Astrocyte (in vitro differentiated cells and primary cell): ENCODE measurements around the gene RASL10B. TPM values are rescaled to one million over a fixed set of nuclear protein-coding genes. Genes with fewer than 3 reads are reported as not detected.

ENCODE experiments used
- DNase-seq: peaks from one replicate; pipeline ENCODE4 v3.0.0-alpha.2; 2010; ENCODE audit warnings: low read depth
- FAIRE-seq: peaks from 2 replicates; lab custom pipeline; 2011; peaks lifted over from hg19 to GRCh38; lab: Jason Lieb, UNC
- H2AFZ ChIP-seq: 2 replicates; pipeline ENCODE4 v1.6.0; 2012; ENCODE audit warnings: low read depth, low read length, inconsistent platforms
- H3K27ac ChIP-seq: 2 replicates; pipeline ENCODE4 v1.5.1; 2011; ENCODE audit warnings: low read depth, low read length, inconsistent platforms
- H3K27me3 ChIP-seq: 2 replicates; pipeline ENCODE4 v1.6.0; 2011; ENCODE audit warnings: low read length, inconsistent platforms; ENCODE audit not compliant: insufficient read depth
- H3K36me3 ChIP-seq: 2 replicates; pipeline ENCODE4 v1.5.1; 2011; ENCODE audit warnings: low read length, inconsistent platforms; ENCODE audit not compliant: insufficient read depth
- H3K4me1 ChIP-seq: 2 replicates; pipeline ENCODE4 v1.5.1; 2011; ENCODE audit warnings: low read length, inconsistent platforms; ENCODE audit not compliant: insufficient read depth
- H3K4me2 ChIP-seq: 2 replicates; pipeline ENCODE4 v1.6.0; 2012; ENCODE audit warnings: low read length, inconsistent platforms
- H3K4me3 ChIP-seq: 2 replicates; pipeline ENCODE4 v1.5.1; 2011; ENCODE audit warnings: low read depth, mild to moderate bottlenecking, low read length, inconsistent platforms; ENCODE audit not compliant: insufficient read depth
- H3K79me2 ChIP-seq: 2 replicates; pipeline ENCODE4 v1.6.0; 2012; ENCODE audit warnings: mild to moderate bottlenecking, low read length, inconsistent platforms; ENCODE audit not compliant: insufficient read depth
- H3K9ac ChIP-seq: 2 replicates; pipeline ENCODE4 v1.6.0; 2012; ENCODE audit warnings: mild to moderate bottlenecking, low read length, inconsistent platforms
- H3K9me3 ChIP-seq: 2 replicates; pipeline ENCODE4 v1.5.1; 2012; ENCODE audit warnings: low read depth, mild to moderate bottlenecking, low read length, inconsistent platforms; ENCODE audit not compliant: insufficient read depth
- H4K20me1 ChIP-seq: 2 replicates; pipeline ENCODE4 v1.6.0; 2012; ENCODE audit warnings: low read length, inconsistent platforms; ENCODE audit not compliant: insufficient read depth
- H3K27ac Mint-ChIP-seq: one replicate; pipeline ENCODE4 v1.8.0; 2021; ENCODE audit warnings: mild to moderate bottlenecking, mixed read lengths; ENCODE audit not compliant: unreplicated experiment
- H3K27me3 Mint-ChIP-seq: one replicate; pipeline ENCODE4 v1.8.0; 2021; ENCODE audit warnings: low read depth, mixed read lengths; ENCODE audit not compliant: unreplicated experiment
- H3K36me3 Mint-ChIP-seq: one replicate; pipeline ENCODE4 v1.8.0; 2021; ENCODE audit warnings: low read depth, mixed read lengths; ENCODE audit not compliant: unreplicated experiment
- H3K4me1 Mint-ChIP-seq: one replicate; pipeline ENCODE4 v1.8.0; 2021; ENCODE audit warnings: low read depth, mixed read lengths; ENCODE audit not compliant: unreplicated experiment
- H3K4me3 Mint-ChIP-seq: one replicate; pipeline ENCODE4 v1.8.0; 2021; ENCODE audit warnings: mild to moderate bottlenecking, moderate library complexity, mixed read lengths; ENCODE audit not compliant: unreplicated experiment
- H3K9me3 Mint-ChIP-seq: one replicate; pipeline ENCODE4 v1.8.0; 2021; ENCODE audit warnings: mild to moderate bottlenecking, mixed read lengths; ENCODE audit not compliant: unreplicated experiment
- EZH2 ChIP-seq: IDR thresholded peaks from 2 replicates; pipeline ENCODE4 v1.6.1; 2012; ENCODE audit warnings: mild to moderate bottlenecking, low read length, inconsistent platforms; ENCODE audit not compliant: insufficient read depth
- total RNA-seq: library from RNA; stranded (reverse); gene quantifications from 2 replicates; pipeline ENCODE4 v1.2.1, GENCODE V29; 2021
- TF ChIP-seq, protein P1 (sequence below): IDR thresholded peaks from 2 replicates; pipeline ENCODE4 v1.5.1; 2011; ENCODE audit warnings: low read depth, mild to moderate bottlenecking, inconsistent platforms, low read length, moderate library complexity; ENCODE audit not compliant: insufficient read depth

RASL10B gene
- total RNA-seq, 1 donor from 2014 or later = 21.7 TPM

DNA sequence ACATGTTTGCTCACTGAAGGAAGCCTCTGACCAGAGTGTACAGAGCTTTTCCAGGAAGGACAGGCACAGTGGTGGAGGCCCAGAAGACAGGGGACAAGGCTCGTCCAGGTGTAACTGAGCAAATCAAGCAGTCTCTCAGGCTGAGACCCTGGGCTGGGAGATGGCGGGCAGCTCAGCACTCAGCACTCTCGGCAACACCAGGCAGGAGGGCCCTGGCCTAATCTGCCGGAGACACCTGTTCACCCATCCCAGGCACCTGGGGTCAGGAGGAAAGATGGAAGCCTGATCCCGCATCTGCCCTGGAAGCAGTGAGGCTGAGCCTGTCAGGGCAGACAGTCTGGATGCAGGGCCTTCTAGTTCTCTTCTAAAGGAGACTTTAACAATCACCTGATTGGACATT lies 4.8 kb downstream of the RASL10B start:
- TF ChIP-seq EZH2 = no peak
- TF ChIP-seq, protein P1, sequence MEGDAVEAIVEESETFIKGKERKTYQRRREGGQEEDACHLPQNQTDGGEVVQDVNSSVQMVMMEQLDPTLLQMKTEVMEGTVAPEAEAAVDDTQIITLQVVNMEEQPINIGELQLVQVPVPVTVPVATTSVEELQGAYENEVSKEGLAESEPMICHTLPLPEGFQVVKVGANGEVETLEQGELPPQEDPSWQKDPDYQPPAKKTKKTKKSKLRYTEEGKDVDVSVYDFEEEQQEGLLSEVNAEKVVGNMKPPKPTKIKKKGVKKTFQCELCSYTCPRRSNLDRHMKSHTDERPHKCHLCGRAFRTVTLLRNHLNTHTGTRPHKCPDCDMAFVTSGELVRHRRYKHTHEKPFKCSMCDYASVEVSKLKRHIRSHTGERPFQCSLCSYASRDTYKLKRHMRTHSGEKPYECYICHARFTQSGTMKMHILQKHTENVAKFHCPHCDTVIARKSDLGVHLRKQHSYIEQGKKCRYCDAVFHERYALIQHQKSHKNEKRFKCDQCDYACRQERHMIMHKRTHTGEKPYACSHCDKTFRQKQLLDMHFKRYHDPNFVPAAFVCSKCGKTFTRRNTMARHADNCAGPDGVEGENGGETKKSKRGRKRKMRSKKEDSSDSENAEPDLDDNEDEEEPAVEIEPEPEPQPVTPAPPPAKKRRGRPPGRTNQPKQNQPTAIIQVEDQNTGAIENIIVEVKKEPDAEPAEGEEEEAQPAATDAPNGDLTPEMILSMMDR = no peak
- Histone ChIP-seq H3K4me1 (peaks cover 4% of the 10 kb centered on the region), H3K27ac (no peak overlapping the region), H3K27me3 (peaks cover 19% of the 10 kb centered on the region), H3K4me2 (no peak overlapping the region), H3K36me3 (no peaks in the 10 kb centered on the region), H3K9ac (no peak overlapping the region), H3K9me3 (peaks cover 7% of the 10 kb centered on the region), H4K20me1 (peaks cover 12% of the 10 kb centered on the region), H3K79me2 (no peaks in the 10 kb centered on the region), H3K4me3 (no peak overlapping the region), H2AFZ (no peak overlapping the region)
- Mint-ChIP-seq H3K36me3 (peaks cover 9% of the 10 kb centered on the region), H3K27me3 (peaks cover 34% of the 10 kb centered on the region), H3K9me3 (no peaks in the 10 kb centered on the region), H3K27ac (no peak overlapping the region), H3K4me1 (peaks cover 5% of the 10 kb centered on the region), H3K4me3 (no peak overlapping the region)
- no peak for FAIRE-seq
- no peak for DNase-seq

DNA sequence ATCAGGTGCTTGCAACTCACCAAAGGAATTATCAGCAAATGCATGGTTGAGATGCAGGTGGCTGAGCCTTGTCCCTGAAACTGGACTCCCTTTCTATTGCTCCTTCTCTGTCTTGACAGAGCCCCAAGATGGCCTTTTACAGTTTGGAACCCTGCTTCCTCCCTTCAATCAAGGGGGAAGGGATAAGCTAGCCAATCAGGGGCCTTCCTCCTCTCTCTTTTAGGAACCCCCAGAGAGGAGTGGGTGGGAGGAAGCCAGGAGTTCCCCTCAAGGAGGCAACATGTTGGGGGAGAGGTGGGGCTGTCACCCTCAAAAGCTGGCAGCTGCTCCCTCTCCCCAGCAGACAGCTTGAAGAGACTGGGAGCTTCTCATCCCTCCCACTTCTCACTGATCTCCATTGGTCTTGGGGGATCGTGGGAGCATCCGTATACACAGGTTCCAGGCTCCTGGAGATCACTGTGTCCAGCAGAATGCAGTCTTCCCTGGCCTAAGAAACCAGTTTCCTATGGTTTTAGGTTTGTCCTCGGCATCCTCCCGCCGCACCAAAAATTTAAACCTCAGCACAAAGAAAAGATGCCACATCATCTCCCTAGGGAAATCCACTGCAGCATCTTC lies 7.2 kb downstream of the RASL10B start:
- no peak overlapping the region for H3K4me2 ChIP-seq
- DNase-seq = no peak
- no peak overlapping the region for H3K27ac ChIP-seq
- peaks cover under 1% of the 10 kb centered on the region for H3K9me3 Mint-ChIP-seq
- no peak overlapping the region for H3K4me3 ChIP-seq
- no peak overlapping the region for H3K9ac ChIP-seq
- TF ChIP-seq, protein P1 = no peak
- no peak for TF ChIP-seq EZH2
- H3K4me1 Mint-ChIP-seq = no peaks in the 10 kb centered on the region
- no peak overlapping the region for H3K27ac Mint-ChIP-seq
- H2AFZ ChIP-seq = no peak overlapping the region
- H3K36me3 ChIP-seq = no peaks in the 10 kb centered on the region
- peaks cover 2% of the 10 kb centered on the region for H3K4me1 ChIP-seq
- peaks cover 7% of the 10 kb centered on the region for H4K20me1 ChIP-seq
- H3K36me3 Mint-ChIP-seq = peaks cover 9% of the 10 kb centered on the region
- no peaks in the 10 kb centered on the region for H3K79me2 ChIP-seq
- peaks cover 46% of the 10 kb centered on the region for H3K27me3 Mint-ChIP-seq
- no peak for FAIRE-seq
- peaks cover 7% of the 10 kb centered on the region for H3K9me3 ChIP-seq
- H3K27me3 ChIP-seq = peaks cover 36% of the 10 kb centered on the region
- no peak overlapping the region for H3K4me3 Mint-ChIP-seq

DNA sequence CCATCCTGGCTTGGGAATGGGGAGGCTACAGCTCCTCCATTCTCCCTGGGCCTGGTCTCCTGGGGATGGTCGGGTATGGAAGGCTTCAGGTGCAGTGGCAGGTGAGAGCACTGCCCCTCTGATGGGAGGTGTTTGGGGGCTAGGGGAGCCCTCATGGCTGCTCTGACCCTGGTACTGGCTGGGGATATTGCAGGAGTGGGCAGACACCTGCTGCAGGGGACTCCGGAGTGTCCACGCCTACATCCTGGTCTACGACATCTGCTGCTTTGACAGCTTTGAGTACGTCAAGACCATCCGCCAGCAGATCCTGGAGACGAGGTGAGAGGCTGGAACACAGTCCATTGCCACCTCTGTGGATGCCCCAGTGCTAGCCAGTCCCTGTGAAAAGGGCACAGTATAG lies 8.8 kb downstream of the RASL10B start:
- H3K4me1 ChIP-seq = peaks cover 2% of the 10 kb centered on the region
- DNase-seq (no peak), FAIRE-seq (no peak)
- Mint-ChIP-seq H3K27ac (no peak overlapping the region), H3K4me1 (no peaks in the 10 kb centered on the region), H3K4me3 (no peak overlapping the region), H3K27me3 (peaks cover 56% of the 10 kb centered on the region), H3K36me3 (peaks cover 4% of the 10 kb centered on the region), H3K9me3 (peaks cover 1% of the 10 kb centered on the region)
- peaks cover 7% of the 10 kb centered on the region for H4K20me1 ChIP-seq
- no peak overlapping the region for H3K27ac ChIP-seq
- no peaks in the 10 kb centered on the region for H3K79me2 ChIP-seq
- no peak overlapping the region for H3K9ac ChIP-seq
- TF ChIP-seq EZH2 = no peak
- TF ChIP-seq, protein P1 = no peak
- no peak overlapping the region for H3K4me2 ChIP-seq
- H2AFZ ChIP-seq = no peak overlapping the region
- no peak overlapping the region for H3K4me3 ChIP-seq
- H3K9me3 ChIP-seq = peaks cover 7% of the 10 kb centered on the region
- H3K36me3 ChIP-seq = no peaks in the 10 kb centered on the region
- peaks cover 36% of the 10 kb centered on the region for H3K27me3 ChIP-seq
